ENCODE results near the gene KRTAP8-1.

DNA sequence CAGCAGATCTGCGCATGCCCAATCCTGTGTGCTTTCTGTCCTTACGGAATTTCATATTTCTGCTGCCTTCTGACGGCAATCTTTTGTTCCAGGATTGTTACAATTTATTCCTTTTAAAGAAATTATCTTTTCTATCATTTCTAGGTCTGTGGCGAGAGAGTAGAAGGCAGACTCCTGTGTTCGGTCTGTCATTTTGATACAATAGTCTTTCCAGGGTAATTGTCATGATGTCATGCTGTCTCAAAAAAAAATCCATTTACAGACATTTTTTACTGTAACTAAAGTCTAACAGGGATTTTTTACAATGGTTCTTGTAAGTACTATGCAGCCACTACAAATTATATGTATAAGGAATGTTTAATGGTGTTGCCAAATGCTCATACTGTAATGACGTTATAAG lies 25.5 kb upstream of the KRTAP8-1 start:
- no peak for TF ChIP-seq POLR2A (IDR thresholded peaks at IDR 0.05)
- TF ChIP-seq CTCF (IDR thresholded peaks at IDR 0.05) = no peak
- no peak for TF ChIP-seq EP300 (IDR thresholded peaks at IDR 0.05)

Measured in tibial nerve (tissue), 4 donors.